Measurements from ENCODE around the gene ETV5.

ETV5 gene

DNA sequence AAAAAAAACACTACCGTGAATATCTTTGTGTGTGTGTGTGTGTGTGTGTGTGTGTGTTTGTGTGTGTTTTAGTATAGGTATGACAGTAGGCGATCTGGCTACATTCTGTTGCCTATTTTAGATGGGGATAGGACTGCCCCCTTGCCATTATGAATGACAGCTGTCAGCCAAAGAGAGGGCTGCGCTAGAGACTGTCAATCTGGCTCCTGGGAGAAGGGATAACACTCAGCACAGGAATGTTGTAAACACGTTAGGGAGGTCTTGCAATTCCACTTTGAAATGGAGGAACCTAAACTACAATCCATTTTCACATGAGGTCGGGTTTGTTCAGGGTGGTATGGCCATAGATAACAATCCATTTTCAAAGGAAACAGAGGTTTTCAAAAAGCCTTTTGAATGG lies 14.1 kb upstream of the ETV5 start:
- no peak for DNase-seq (ENCODE audit: low read depth)

DNA sequence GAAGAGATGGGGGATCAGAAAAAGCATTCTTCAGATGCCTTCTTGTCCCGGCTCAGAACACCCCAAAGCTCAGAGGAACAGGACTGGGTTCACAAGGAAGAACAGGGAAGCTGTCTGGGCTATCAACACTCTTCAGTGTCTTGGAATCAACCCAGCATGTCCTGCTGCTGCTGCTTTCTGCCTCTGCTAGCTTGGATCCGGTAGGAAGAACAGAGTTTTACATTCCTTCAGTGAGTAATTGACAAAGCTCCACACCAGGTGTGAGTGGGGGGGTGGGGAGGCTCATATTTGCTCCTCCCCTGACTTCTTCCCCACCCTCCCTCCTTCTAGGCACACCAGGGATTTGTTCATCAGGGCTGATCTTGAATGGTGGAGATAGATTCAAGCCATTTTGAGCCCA lies 13.1 kb upstream of the ETV5 start:
- DNase-seq (ENCODE audit: low read depth): no peak

- DNase-seq (ENCODE audit: low read depth): no peak
Measured at GRCh38 chr3:186121278-186121677, 12.4 kb upstream of the ETV5 start.

DNA sequence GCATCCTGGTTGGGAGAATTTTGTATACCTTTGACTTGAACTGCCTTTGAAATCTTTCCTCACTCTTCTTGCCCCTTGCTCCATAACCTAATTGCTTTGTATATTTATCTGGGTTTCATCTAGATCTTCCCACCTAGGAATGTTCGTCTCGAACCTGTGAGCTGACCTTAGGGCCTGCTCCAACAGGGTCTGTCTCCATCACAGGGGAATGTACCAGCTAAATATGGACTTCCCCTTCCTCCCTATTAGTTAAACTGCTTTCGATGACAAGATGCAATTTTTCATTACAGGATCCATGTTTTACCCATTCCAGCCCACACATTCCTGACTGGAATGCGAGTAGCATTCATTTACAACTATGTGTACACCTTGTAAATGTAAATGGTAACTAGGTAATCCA lies 10.6 kb upstream of the ETV5 start:
- DNase-seq (ENCODE audit: low read depth): no peak

DNA sequence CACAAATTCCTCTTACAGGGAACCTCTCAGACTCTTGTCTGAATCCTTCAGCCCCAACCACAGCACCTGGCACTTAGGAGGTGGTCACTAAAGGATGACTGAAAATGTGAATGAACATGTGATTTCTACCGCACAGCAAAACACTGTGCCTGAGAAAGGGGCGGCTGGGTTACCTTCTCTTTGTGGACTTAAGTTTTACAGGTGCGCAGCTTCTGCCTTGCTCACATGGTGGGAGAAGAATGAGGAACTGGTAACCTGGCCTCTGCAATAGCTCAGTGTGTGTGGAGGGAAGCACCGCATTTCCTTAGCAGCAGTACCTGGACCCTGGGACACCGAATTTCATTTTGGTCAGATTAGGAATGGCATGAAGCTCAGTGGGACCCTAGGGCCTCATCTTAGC lies 9.8 kb upstream of the ETV5 start:
- no peak for DNase-seq (ENCODE audit: low read depth)

- no peak for DNase-seq (ENCODE audit: low read depth)
Measured at GRCh38 chr3:186117521-186118134, 8.7 kb upstream of the ETV5 start.

DNA sequence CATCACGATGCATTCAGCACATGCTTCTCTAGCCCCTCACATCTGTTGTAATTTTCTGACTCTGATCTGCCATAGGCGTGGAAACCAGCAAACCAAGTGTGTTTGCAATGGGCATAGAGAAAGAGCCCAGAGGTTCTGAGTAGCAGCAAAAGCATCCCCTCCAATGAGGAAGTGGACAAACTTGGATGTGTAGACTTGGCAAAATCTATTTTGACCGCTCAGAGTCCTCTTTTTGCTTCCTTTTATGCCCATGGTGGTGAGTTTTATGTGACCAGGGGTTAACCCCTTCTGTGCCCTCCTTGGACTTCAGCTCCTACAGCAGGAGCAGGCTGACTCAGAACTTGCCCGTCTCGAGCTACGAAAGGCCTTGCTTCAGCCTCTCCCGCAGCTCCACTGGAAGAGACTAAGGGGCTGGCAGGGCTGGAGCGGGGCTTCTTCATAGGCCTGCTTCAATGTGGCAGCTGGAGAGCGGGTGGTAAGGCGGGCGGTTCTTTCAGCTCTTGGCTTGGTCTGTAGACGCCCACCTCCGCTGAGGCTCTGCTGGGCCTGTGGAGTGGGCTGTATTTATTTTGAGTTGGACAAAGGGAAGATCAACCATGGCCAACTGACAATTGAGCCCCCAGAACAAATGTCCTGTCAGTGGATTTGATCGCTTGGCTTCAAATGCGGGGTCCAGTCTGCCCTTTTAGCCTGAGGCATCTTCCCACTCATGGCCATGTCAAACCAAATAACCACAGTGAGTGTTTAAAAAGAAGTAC lies 6.5 kb upstream of the ETV5 start:
- no peak for DNase-seq (ENCODE audit: low read depth)

DNA sequence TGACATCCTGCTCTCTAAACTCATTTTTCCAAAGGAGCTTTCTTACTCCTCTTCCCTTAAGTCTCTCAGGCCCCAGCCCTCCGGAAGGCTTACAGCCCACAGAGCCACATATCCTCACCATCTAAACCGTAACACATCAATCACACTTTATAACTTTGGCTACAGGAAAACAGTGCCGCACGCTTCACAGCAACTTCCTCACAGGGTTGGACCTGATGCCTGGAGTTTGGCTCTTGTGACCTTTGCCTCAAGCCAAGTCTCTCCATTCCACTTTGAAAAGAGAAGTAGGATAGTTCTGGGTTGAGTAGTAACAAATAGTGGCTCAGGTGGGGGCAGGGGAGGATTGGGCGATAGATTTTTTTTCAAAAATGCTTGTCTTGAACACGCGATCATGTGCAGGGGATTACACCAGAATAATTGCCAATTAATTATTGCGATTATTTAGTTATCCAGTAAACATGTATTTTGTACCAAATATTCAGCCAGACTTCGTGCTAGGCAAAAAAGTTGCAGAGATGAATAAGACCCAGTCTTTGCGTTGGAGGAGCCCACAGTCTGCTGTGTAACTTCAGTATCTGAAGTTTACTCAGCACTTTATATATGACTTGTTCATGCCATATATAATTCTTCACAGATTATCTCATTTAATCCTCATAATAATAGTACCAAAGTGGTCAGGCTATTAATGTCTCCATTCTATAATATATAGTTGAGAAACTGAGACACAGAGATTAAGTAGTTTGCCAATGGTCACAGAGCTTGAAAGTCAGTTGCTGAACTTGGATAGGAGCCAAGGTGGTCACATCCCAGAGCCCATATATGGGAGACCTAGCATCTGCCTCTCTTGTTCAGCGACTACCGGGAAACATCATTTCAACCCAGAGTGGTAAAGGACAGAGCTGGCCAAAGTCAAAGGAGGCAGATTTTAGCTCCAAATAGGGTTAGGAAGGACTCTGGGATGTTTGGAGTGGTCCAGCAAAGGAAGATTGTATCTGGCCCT lies 2.4 kb upstream of the ETV5 start:
- DNase-seq (ENCODE audit: low read depth): no peak

DNA sequence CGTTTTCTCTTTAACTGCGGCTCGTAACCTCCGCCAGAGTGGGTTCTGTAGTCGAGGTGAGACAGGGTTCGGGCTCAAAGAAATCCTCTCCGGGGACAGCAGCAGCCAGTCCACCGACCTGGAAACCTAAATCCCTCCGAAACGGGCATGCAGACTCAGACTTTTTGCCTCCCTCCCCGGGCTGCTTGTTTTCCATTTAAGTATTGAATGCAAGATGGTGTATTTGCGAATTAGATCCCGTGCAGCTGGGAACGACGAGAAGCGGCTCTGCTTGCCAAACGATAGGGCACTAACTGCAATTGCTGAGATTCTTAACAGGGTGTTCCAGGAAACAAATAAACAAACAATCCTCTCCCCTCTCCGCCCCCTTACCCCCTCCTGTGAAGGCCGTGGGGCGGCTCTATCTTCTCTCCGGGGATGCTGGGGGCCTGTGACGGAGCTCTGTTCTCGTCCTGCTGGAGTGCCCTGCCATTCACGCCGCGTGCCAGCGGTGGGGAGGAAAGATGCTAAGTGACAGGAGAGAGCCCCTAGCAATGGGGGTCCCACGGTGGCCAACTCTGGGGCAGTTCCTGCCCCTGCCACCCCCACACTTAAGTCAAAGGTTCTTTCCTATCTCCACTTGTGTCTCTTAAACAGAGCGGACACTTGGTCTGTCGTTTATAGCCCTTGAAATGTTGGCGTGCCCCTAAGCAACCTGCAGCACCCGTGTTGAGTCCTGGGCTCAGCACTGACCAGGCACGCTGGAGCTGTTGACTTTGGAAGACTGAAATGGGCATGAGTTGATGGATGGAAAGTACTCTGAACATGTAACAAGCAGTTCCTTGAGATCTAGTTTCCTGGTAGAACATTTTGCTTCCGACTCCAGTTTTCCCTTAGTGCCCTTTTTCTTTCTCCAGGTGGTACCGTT lies 1.3 kb upstream of the ETV5 start:
- no peak for DNase-seq (ENCODE audit: low read depth)

DNA sequence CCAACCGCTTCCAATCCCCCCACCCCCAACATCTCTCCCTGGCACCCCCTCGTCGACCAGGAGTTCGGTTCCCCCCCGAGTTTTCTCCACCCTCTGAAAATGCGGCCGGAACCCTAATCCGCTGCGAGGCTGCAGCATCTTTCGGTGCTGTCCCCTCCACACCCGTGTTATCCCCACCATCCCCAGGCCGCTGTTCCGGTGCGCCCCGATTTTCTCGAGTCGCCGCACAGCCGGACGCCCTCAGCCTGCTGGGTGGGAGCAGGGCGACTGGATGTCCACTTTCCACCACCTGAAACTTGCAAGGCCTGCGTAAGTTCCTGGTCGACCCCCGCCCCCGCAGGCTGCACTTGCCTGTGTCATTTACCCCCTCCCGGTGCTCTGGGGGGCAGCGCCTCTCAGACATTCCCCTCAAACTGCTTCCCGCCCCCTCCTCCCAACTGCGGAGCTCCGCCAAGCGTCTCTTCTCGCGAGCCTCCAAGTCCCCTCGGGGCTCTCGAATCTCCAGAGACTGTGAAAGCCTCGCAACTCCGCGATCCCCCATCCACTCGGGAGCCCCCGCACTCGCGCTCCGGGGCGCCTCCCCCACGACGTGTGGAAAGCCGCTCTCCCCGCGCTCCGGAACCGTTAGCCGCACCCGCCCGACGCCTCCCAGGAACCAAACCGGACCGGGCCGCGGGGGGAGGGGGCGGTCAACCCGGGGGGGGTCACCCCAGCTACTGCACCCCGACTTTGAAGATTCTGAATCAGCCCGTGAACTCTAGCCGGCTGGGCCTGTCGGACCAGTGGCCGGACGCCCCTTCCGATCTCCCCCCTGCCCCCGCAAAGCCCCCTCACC lies 566 bp downstream of the ETV5 start:
- no peak for DNase-seq (ENCODE audit: low read depth)

- DNase-seq (ENCODE audit: low read depth): no peak
Measured at GRCh38 chr3:186107215-186108105, 1.4 kb downstream of the ETV5 start.

DNA sequence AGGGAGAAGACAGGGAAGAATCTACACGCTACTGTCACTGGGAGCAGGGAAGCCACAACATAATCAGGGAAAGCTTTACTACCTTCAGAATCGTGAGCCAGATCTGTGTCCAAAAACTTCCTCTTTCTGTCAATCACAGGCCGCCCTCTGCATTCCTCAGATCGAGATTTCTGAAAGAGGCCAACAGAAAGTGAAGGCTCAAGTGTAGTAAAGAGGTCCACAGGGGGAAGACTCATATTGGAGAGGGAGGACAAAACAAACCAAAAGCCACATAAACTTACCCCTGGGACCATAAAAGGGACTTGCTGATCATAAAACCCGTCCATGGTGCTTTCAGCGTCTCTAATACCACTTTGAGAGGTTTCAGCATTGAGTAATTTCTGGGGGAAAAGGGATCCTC lies 3.3 kb downstream of the ETV5 start:
- no peak for DNase-seq (ENCODE audit: low read depth)

DNA sequence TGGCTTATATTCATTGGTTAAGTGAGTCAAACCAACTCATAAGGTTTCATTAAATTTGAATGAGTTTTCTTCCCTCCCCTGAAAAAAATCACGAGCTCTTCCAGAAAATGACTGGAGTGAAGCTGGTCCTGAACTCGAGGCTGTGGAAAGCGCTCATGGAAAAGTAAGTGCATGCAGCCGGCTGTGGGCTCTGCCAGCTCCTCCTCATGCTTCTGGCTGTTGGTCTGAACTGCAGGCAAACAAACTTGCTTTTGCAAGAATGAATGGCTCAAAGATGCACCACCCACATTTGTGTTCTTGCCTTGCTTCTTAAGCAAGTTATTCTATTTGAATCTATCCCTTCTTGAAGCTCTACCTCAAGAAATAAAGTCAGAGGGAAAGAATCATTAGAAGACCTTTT lies 6.2 kb downstream of the ETV5 start:
- DNase-seq (ENCODE audit: low read depth): no peak

- no peak for DNase-seq (ENCODE audit: low read depth)
Measured at GRCh38 chr3:186100398-186100797, 8.5 kb downstream of the ETV5 start.

DNA sequence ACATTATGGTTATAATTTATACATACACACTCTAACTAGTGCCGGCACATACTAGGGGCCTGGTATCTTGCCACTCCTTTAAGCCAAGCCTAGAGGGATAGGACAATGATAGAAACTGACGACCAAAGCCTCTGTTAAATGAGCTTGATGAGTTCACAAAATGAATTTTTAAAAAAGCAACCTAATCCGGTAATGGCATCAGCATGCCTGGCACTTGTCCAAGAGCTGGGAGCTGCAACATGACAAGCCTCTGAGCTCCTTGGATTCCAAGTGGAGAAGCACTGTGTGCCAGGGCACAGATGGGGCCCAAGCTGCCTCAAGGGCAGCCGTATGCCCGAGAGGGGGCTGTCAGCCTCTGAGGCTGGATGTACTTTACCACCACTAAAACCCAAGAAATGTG lies 9.7 kb downstream of the ETV5 start:
- DNase-seq (ENCODE audit: low read depth): no peak

DNA sequence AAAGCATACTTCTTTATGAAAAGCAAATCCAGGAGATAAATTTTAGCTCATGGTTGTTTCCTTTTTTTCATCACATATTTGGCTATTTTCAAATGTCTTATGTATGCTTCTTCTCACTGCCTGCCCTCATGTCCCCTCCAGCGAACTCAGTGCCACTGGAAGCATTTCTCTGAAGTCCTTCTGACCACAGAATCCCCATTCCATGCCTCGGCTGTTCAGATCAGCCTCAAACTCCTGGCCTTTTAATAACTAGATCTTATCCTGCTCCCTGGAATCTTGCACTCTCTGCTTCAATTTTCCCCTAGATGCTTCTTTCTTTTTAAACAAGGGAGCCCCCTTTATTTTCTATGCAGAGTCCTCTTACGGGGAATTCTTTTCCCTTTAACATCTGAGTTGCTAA lies 10.1 kb downstream of the ETV5 start:
- no peak for DNase-seq (ENCODE audit: low read depth)

DNA sequence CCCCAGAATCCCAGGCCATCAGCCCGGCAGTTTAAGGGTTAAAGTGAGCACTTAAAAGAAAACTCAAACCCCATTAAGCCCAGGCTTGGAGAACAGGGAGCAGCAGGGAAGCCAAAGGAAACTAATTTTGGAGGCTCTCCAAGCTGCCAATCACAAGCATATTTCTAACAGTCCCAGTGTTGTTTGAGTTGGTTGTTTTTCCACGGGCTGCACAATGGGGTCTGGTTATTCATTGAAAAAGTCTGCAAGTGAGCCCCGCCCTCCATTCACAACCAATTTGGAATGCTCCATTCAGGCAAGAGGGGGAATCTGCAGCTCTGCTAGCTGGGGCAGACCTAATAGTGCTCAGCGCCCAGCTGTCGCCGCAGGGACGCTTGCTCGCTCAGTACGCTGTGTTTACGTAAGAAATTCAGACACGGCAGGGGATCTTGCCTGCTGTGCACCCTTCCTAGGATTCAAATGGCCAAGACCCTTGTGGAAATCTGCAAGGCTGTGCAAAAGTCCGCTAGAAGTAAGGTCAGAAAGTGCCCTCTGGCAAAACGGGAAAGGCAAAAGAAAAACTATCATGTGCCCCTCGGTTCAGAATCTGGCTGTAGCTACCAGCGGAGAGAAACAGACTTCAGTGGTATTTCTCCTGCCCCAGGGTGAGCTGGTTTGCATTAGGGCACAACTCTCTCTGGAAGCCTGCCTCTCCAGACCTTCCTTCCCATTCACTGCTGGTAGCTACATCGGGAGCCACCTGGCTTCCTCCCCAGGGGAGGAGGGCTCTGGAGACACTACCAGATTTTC lies 11.0 kb downstream of the ETV5 start:
- DNase-seq (ENCODE audit: low read depth): no peak

DNA sequence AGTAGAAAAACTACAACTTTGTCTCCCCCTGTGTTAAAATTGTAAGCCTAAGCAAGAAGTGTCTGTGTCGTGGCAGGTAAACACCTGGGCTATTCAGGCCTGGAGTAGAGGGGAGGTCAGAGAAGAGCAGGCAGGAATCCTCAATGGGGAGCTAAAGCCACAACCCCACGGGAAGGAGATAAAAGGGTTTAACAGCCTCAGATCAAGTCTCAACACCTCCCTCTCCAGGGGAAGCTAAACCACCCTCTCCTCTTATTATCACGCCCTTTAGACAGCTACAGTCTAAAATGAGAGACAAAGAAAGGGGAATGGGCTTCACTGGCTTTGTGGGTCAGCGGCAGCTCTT lies 11.6 kb downstream of the ETV5 start:
- DNase-seq (ENCODE audit: low read depth): no peak

- DNase-seq (ENCODE audit: low read depth): no peak
Measured at GRCh38 chr3:186096290-186096689, 12.6 kb downstream of the ETV5 start.

Data from stimulated activated CD8-positive, alpha-beta memory T cell treated with anti-CD3 and anti-CD28 coated beads, Interleukin-15, amount 100 ng/mL, for 1 hour (primary cell).